ENCODE data around the gene TMEM117.
"Not testable (repeated sequence)": the region's sequence is repeated elsewhere in the genome, so short reads cannot be mapped to it uniquely, and the experiment has no call there.

Gene TMEM117

GRCh38 chr12:44159862-44160261, 324.0 kb downstream of the TMEM117 start:
- FAIRE-seq, result no peak
- DNase-seq (ENCODE audit: insufficient read length, low spot score), result no peak

DNA sequence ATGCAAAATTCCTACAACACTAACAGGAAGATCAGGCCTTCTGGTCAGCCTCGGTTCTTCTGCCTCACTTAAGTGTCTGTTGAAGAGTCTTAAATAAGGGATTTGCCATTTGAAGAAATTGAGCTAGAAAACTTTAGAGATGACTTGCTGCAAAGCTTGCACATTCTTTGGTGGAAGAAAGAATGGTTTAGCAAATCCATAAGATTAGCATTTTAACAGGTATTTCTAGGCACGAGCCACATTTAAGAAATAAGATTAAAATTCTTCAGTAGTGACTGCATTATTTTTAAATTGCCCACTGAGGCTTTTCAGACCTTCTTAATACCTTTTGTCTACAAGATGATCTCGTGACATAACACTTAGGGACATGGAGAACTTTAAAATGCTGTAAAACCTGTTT, 327.1 kb downstream of the TMEM117 start:
- DNase-seq (ENCODE audit: insufficient read length, low spot score) (no peak), FAIRE-seq (no peak)

- FAIRE-seq (no peak), DNase-seq (ENCODE audit: insufficient read length, low spot score) (no peak)
Observed at GRCh38 chr12:44174053-44174452, 338.2 kb downstream of the TMEM117 start.

- DNase-seq (ENCODE audit: insufficient read length, low spot score), result no peak
- FAIRE-seq, result peak; percentile 75
Observed at GRCh38 chr12:44184499-44185206, 348.8 kb downstream of the TMEM117 start.

DNA sequence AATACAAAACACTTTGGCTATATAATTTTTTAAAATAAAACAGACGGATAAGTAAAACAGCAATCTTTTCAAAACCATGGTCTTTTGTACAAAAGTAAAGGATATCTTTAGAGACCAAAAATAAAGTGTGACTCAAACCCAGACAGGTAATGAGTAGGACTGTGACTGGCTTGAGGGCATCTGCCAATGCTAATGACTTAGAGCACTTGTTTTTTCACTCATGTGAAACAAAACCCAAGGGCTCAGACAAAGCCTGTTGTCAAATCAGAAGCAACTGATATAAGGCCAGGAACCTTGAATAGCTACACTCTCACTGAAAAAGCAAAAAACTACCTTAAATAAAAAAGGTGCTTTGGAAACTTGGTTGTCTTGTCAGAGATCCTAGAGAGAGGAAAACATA, 357.4 kb downstream of the TMEM117 start:
- FAIRE-seq, result peak; percentile 53

DNA sequence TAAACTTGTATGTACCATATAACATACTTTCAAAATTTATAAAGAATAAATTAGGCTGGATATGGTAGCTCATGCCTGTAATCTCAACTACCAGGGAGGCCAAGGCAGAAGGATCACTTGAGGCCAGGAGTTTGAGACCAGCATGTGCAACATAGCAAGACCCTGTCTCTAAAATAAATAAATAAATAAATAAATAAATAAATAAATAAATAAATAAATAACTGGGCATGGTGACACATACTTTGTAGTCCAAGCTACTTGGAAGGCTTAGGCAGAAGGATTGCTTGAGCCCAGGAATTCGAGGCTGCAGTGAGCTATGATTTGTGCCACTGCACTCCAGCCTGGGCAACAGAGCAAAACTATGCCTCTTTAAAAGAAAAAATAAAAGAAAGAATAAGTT, 359.8 kb downstream of the TMEM117 start:
- FAIRE-seq; DNase-seq (ENCODE audit: insufficient read length, low spot score): not testable (repeated sequence)

More for the DNA sequence above, 357.4 kb downstream of the TMEM117 start:
- DNase-seq (ENCODE audit: insufficient read length, low spot score), result no peak

- no peak for FAIRE-seq
Observed at GRCh38 chr12:44206045-44206444, 370.2 kb downstream of the TMEM117 start.

GRCh38 chr12:44217146-44217883, 381.4 kb downstream of the TMEM117 start:
- DNase-seq (ENCODE audit: insufficient read length, low spot score) (no peak), FAIRE-seq (no peak)

More at GRCh38 chr12:44206045-44206444, 370.2 kb downstream of the TMEM117 start:
- no peak for DNase-seq (ENCODE audit: insufficient read length, low spot score)

- no peak for DNase-seq (ENCODE audit: insufficient read length, low spot score)
- no peak for FAIRE-seq
Observed at GRCh38 chr12:44223736-44224135, 387.9 kb downstream of the TMEM117 start.

DNA sequence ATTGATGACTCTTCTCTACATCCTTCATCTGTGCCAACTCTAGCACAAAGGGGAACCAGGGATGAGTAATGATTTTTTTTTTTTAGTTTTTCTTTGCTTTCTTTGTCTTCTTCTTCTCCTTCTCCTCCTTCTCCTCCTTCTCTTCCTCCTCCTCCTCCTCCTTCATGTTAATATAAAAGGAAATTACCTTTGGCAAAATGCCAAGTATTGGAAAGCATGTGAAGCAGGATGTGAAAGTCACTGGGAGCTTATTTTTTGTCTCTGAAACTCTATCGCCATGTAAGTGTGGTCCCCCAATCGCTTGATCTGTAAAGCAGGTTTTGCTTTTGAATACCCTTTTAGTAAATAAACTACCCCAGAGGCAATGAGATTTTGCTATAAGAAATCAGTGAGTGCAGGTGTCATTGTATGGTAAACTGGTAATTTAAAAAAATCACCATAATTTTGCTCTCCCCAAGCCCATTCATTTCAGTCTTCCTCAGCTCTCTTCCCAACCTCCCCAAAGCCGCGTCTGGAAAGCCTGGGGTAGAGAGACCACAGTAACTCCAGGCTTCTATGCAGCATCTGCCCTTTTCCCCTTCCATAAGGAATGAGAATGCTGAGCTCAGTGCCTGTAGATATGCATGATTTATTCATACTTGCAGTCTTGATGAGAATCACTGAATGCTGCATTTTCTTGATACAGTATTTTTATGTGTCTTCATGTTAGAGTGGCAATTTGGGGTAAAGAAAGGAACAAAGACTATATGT, 388.7 kb downstream of the TMEM117 start:
- FAIRE-seq (no peak), DNase-seq (ENCODE audit: insufficient read length, low spot score) (no peak)

- FAIRE-seq (no peak), DNase-seq (ENCODE audit: insufficient read length, low spot score) (no peak)
Observed at GRCh38 chr12:44225149-44225510, 389.2 kb downstream of the TMEM117 start.

DNA sequence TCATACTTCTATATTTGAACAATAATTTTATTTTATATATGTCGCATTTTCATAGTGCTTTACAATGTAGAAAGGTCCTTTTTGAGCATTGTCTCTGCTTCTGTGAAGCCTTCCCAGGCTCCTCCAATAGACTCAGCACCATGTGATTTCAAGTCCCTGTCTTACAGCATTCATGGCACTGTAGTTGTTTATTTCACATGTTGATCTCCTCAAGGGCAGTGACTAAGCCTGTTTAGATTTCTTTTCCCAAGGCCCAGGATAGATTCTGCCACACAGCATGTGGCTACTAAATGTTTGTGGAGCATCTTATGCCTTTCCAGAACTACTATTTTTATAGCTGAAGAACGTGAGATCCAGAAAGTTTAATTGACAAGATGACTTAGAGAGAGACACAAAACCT, 391.7 kb downstream of the TMEM117 start:
- FAIRE-seq, result no peak
- no peak for DNase-seq (ENCODE audit: insufficient read length, low spot score)

- no peak for FAIRE-seq
Observed at GRCh38 chr12:44229846-44230245, 394.0 kb downstream of the TMEM117 start.

DNA sequence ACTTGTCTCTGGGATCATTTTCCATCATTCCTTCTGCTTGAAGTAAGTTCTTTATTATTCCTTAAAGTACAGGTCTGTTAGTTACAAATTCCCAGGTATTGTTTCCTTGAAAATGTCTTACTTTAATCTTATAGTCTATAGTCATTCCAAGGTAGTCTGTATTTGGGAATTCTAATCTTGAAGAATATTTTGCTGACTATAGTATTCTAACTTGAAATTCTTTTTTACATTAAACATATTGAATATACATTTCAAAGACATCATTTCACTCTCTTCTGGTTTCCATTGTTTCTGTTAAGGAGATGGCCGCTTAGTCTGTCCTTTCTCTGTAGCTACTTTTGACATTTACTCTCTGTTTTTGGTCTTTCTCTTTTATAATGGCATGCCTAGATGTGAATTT, 399.8 kb downstream of the TMEM117 start:
- DNase-seq (ENCODE audit: insufficient read length, low spot score) (no peak), FAIRE-seq (no peak)

More at GRCh38 chr12:44229846-44230245, 394.0 kb downstream of the TMEM117 start:
- DNase-seq (ENCODE audit: insufficient read length, low spot score), result no peak

DNA sequence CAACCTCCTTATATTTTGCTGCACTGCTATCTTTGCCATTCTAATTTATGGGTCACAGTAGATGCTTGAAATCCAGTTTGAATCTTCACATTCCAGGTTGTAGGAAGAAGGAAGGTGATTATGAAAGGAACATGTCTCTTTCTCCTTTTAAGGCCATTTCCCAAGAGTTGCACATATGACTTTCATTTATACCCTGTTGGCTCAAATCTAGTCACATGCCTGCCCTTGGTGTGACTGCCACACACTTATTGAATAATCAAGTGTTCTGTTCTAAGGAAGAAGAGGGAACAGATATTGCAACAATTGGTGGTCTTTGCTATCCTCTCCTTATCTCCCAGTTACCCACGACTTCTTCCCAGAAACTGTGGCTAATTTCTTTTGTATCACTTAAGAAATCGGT, 404.3 kb downstream of the TMEM117 start:
- FAIRE-seq (no peak), DNase-seq (ENCODE audit: insufficient read length, low spot score) (no peak)

DNA sequence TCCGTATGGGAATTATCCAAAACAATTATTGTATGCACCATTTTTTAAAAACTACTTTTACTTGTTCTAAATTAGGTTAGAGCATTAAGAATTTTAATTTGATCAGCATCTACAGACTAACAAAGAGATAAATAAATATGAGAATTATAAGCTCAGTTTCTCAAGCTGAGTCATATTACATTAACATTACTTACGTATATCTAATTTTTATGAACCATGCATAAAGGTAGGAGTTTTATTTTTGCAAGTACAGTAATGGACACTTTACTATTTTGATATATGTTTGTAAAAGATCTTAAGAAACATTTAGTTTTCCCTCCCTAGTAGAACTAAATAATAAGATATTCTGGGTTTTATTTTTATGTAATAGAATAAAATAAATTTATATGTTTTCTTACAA, 410.1 kb downstream of the TMEM117 start:
- DNase-seq (ENCODE audit: insufficient read length, low spot score), result no peak
- no peak for FAIRE-seq

GRCh38 chr12:44246482-44247105, 410.7 kb downstream of the TMEM117 start:
- DNase-seq (ENCODE audit: insufficient read length, low spot score) (no peak), FAIRE-seq (no peak)

- no peak for FAIRE-seq
- no peak for DNase-seq (ENCODE audit: insufficient read length, low spot score)
Observed at GRCh38 chr12:44247588-44247987, 411.7 kb downstream of the TMEM117 start.

DNA sequence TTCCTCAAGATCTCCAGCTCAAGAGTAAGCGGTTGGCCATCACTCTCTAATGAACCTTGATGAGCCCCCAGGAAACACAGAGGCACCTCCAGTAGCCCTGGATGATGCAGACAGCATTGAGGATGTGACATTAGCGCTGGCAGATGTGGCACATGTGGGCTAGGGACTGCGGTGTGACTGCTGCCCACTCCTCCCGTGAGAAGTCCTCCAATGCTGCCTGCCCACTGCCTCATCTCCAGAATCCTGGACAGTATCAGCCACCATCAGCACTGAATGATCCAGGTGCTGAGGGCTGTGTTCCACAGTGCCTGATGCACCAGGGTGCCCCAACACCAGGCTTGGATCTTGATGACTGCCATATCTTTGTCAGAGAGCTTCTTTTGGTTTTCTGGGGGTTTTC, 412.6 kb downstream of the TMEM117 start:
- no peak for FAIRE-seq
- no peak for DNase-seq (ENCODE audit: insufficient read length, low spot score)

DNA sequence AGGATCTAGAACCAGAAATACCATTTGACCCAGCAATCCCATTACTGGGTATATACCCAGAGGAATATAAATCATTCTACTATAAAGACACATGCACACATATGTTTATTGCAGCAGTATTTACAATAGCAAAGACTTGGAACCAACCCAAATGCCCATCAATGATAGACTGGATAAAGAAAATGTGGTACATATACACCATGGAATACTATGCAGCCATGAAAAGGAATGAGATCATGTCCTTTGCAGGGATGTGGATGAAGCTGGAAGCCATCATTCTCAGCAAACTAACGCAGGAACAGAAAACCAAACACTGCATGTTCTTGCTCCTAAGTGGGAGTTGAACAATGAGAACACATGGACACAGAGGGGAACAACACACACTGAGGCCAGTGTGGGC, 414.6 kb downstream of the TMEM117 start:
- FAIRE-seq; DNase-seq (ENCODE audit: insufficient read length, low spot score): not testable (repeated sequence)

DNA sequence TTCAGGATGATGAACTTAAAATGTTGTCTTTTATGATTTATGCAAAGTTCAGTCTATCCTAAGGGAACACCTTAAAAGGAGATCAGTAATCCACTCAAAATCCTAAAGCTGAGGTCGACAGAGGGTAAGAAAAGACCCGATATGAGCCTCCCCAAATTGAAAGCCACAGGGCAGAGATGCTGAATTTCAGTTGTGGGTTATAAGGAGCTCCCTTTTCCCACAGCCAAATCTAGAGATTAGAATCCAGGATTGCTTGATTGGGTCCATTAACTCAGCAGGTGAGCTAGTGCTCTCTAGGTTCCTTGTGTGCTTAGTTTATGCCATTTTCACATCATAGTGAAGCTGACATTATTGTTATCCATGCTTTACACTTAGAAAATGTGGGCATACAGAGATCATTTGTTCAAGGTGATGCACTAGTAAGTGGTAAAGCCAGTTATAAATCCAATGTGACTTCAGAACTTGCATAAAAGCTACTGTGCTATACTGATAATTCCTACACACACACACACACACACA, 417.5 kb downstream of the TMEM117 start:
- no peak for FAIRE-seq

More for the DNA sequence above, 417.5 kb downstream of the TMEM117 start:
- DNase-seq (ENCODE audit: insufficient read length, low spot score), result no peak
